HL-60 (cell line): ENCODE data around the gene IRF1.

Source experiments
- CTCF ChIP-seq: IDR thresholded peaks from one replicate; pipeline ENCODE4 v1.5.1; 2011; ENCODE audit warnings: low read length, control low read depth, inconsistent platforms; ENCODE audit not compliant: insufficient read depth
- GABPA ChIP-seq: IDR thresholded peaks from 2 replicates; pipeline ENCODE4 v1.6.1; 2012; ENCODE audit warnings: low read depth
- POLR2AphosphoS5 ChIP-seq: IDR thresholded peaks from 2 replicates; pipeline ENCODE4 v1.6.1; 2012; ENCODE audit warnings: low read depth
- REST ChIP-seq: IDR thresholded peaks from 2 replicates; pipeline ENCODE4 v1.6.1; 2012; ENCODE audit warnings: low read depth; ENCODE audit not compliant: insufficient replicate concordance
- SPI1 ChIP-seq: IDR thresholded peaks from 2 replicates; pipeline ENCODE4 v1.6.1; 2012; ENCODE audit warnings: low read depth, mild to moderate bottlenecking, borderline replicate concordance

- TF ChIP-seq CTCF, result no peak
- no peak for TF ChIP-seq REST
- TF ChIP-seq SPI1, result no peak
- no peak for TF ChIP-seq POLR2AphosphoS5
- TF ChIP-seq GABPA, result no peak
Measured at GRCh38 chr5:132478366-132478871, 12.2 kb downstream of the IRF1 start.
